ENCODE data around the gene RRP36. TPM values are rescaled to one million over a fixed set of nuclear protein-coding genes. Genes with fewer than 3 reads are reported as not detected.

The RRP36 gene
- total and polyA plus RNA-seq, 9 of the 15 experiments (the other 6 are each of a cell fraction or from before 2014, with no cell fraction given) = 27.6 to 150 (median 114) TPM

DNA sequence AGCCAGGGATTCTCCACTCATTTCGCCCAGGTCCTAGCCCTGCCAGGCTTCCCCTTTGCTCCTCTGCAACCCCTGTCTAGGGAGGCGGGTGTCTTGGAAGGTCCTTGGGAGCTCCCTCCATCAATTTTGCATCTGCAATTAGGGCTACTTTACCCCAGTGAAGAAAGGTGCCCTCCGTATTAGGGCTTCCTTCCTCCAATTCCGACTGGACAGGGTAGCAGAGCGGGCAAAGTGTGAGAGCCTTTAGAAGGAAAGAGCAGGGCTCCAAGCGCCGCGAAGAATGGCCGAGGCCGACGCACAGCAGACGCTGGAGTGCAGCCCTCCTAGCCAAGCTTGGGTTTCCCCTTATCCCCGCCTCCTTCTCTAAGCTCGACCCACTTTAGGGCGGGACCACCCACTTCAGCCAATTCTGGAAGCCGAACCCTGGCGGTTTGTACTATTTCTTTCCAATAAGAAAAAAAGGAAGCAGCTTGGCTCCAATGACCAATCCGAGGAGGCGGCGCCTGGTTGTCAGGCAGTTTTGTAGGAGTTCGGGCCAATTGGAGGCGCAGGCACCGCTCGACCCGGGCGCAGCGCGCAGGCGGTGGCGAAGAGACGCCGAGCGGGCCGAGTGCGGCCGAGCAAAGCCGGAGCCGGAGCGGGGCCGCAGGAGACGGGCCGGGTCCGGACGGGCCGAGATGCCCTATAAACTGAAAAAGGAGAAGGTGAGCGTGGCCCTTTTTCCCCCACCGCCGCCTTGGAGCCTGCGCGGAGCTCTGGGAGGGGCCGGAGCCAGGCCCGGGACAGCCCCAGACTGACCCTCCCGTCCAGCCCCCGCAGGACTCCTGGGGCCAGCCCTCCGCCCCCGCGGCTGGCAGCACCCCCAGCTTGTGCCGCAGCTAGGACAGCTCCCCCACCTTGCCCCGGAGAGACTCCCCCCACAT lies 37.2 kb upstream of the RRP36 start, which contains the start of gene PPP2R5D (continued):
- TF ChIP-seq, protein P1, sequence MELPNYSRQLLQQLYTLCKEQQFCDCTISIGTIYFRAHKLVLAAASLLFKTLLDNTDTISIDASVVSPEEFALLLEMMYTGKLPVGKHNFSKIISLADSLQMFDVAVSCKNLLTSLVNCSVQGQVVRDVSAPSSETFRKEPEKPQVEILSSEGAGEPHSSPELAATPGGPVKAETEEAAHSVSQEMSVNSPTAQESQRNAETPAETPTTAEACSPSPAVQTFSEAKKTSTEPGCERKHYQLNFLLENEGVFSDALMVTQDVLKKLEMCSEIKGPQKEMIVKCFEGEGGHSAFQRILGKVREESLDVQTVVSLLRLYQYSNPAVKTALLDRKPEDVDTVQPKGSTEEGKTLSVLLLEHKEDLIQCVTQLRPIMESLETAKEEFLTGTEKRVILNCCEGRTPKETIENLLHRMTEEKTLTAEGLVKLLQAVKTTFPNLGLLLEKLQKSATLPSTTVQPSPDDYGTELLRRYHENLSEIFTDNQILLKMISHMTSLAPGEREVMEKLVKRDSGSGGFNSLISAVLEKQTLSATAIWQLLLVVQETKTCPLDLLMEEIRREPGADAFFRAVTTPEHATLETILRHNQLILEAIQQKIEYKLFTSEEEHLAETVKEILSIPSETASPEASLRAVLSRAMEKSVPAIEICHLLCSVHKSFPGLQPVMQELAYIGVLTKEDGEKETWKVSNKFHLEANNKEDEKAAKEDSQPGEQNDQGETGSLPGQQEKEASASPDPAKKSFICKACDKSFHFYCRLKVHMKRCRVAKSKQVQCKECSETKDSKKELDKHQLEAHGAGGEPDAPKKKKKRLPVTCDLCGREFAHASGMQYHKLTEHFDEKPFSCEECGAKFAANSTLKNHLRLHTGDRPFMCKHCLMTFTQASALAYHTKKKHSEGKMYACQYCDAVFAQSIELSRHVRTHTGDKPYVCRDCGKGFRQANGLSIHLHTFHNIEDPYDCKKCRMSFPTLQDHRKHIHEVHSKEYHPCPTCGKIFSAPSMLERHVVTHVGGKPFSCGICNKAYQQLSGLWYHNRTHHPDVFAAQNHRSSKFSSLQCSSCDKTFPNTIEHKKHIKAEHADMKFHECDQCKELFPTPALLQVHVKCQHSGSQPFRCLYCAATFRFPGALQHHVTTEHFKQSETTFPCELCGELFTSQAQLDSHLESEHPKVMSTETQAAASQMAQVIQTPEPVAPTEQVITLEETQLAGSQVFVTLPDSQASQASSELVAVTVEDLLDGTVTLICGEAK (IDR thresholded peaks at IDR 0.05) = 0 out of 2 replicates have a peak, but pooled peaks have one; percentile 12
- TF ChIP-seq, protein P1 (CRISPR knock-in tag; IDR thresholded peaks at IDR 0.05) = no peak
- peak; percentile 37 for TF ChIP-seq ASH1L (IDR thresholded peaks at IDR 0.05; ENCODE audit: borderline replicate concordance, low read depth, partially characterized antibody)
- TF ChIP-seq KDM2B (CRISPR knock-in tag; IDR thresholded peaks at IDR 0.05) = peak; percentile 65; the same call in 1 of the 2 replicates
- TF ChIP-seq HDGF (IDR thresholded peaks at IDR 0.05) = peak; percentile 51; the same call in 1 of the 2 replicates
- no peak for TF ChIP-seq ETV6 (IDR thresholded peaks at IDR 0.05; ENCODE audit: borderline replicate concordance in 1 of 2, low read depth in 2 of 2, low read length in 1 of 2)
- TF ChIP-seq ETV6 (CRISPR knock-in tag; IDR thresholded peaks at IDR 0.05; ENCODE audit: borderline replicate concordance) = no peak
- TF ChIP-seq, protein P2, sequence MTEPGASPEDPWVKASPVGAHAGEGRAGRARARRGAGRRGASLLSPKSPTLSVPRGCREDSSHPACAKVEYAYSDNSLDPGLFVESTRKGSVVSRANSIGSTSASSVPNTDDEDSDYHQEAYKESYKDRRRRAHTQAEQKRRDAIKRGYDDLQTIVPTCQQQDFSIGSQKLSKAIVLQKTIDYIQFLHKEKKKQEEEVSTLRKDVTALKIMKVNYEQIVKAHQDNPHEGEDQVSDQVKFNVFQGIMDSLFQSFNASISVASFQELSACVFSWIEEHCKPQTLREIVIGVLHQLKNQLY (CRISPR knock-in tag; conservative IDR thresholded peaks at IDR 0.05) = 0 out of 4 replicates have a peak, but pooled peaks of 1 of the 2 experiments have one; percentile 31
- TF ChIP-seq, protein P3, sequence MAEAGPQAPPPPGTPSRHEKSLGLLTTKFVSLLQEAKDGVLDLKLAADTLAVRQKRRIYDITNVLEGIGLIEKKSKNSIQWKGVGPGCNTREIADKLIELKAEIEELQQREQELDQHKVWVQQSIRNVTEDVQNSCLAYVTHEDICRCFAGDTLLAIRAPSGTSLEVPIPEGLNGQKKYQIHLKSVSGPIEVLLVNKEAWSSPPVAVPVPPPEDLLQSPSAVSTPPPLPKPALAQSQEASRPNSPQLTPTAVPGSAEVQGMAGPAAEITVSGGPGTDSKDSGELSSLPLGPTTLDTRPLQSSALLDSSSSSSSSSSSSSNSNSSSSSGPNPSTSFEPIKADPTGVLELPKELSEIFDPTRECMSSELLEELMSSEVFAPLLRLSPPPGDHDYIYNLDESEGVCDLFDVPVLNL (CRISPR knock-in tag; IDR thresholded peaks at IDR 0.05; ENCODE audit: low read depth) = peak; percentile 67; the same call in 1 of the 2 replicates
- TF ChIP-seq SMAD1 (IDR thresholded peaks at IDR 0.05; ENCODE audit: low read depth, low read length, partially characterized antibody) = peak; percentile 51
- TF ChIP-seq STAT5A (IDR thresholded peaks at IDR 0.05; ENCODE audit: borderline replicate concordance, low read length) = no peak
- no peak for TF ChIP-seq DMBX1 (CRISPR knock-in tag; IDR thresholded peaks at IDR 0.05; ENCODE audit: borderline replicate concordance)
- TF ChIP-seq ZBTB17 (CRISPR knock-in tag; IDR thresholded peaks at IDR 0.05) = 0 out of 2 replicates have a peak, but pooled peaks have one; percentile 44
- peak; percentile 48; the same call in 1 of the 2 replicates for TF ChIP-seq BHLHE40 (IDR thresholded peaks at IDR 0.05; ENCODE audit: low read length)

Data from K562 (cell line).